Stimulated activated CD4-positive, alpha-beta T cell treated with anti-CD3 and anti-CD28 coated beads, Interleukin-12 subunit alpha, Interleukin-12 subunit beta, amount 100 ng/mL, for 24 hours (primary cell): ENCODE data around the gene PCDHA4.

Experiments
- DNase-seq, 2 experiments: peaks; one replicate each; pipeline ENCODE4 v3.0.0-alpha.2; 2020; ENCODE audit warnings: low read depth in 2 of 2

Gene PCDHA4

GRCh38 chr5:140855772-140856674 lies 49.2 kb downstream of the PCDHA4 start, which contains the start of gene PCDHA10:
TSS of gene PCDHA10 (plus strand) at chr5:140855897. CDS start at chr5:140856049, 152 bp downstream.
- DNase-seq, result no peak

GRCh38 chr5:140857177-140857986 lies 50.5 kb downstream of the PCDHA4 start:
- no peak for DNase-seq

GRCh38 chr5:140857987-140858240 lies 51.0 kb downstream of the PCDHA4 start:
- no peak for DNase-seq

- no peak for DNase-seq
Measured at GRCh38 chr5:140862441-140863295, 55.8 kb downstream of the PCDHA4 start.
